Urothelium cell line (cell line): ENCODE results near the gene DHH.
"Not testable (repeated sequence)": the region's sequence is repeated elsewhere in the genome, so short reads cannot be mapped to it uniquely, and the experiment has no call there.

Source experiments
- DNase-seq: peaks from one replicate; pipeline ENCODE4 v3.0.0; 2011; ENCODE audit warnings: low spot score, mixed read lengths
- FAIRE-seq: peaks from 2 replicates; lab custom pipeline; 2011; peaks lifted over from hg19 to GRCh38; lab: Jason Lieb, UNC

DHH gene

GRCh38 chr12:49079793-49080192 is 14.8 kb downstream of the DHH start:
- DNase-seq: no peak
- no peak for FAIRE-seq

- FAIRE-seq (no peak), DNase-seq (no peak)
Measured at GRCh38 chr12:49070971-49071370, 23.6 kb downstream of the DHH start.

- FAIRE-seq (no peak), DNase-seq (peak; percentile 99)
Measured at GRCh38 chr12:49069507-49070346, 24.9 kb downstream of the DHH start, which contains the start of gene RHEBL1. RHEBL1 (minus strand) TSS chr12:49069979; CDS start chr12:49069785, 194 bp downstream.

GRCh38 chr12:49068879-49069506 is 25.6 kb downstream of the DHH start:
- FAIRE-seq (no peak), DNase-seq (no peak)

- FAIRE-seq: no peak
- DNase-seq: no peak
Measured at GRCh38 chr12:49066120-49066519, 28.5 kb downstream of the DHH start.

GRCh38 chr12:49064767-49065152 is 29.8 kb downstream of the DHH start:
- no peak for DNase-seq
- no peak for FAIRE-seq

GRCh38 chr12:49061916-49062315 is 32.7 kb downstream of the DHH start:
- not testable (repeated sequence) for DNase-seq, FAIRE-seq

GRCh38 chr12:49061157-49061650 is 33.4 kb downstream of the DHH start:
- DNase-seq (no peak), FAIRE-seq (no peak)

- FAIRE-seq (no peak), DNase-seq (peak; percentile 92)
Measured at GRCh38 chr12:49060237-49061156, 34.1 kb downstream of the DHH start, which contains the start of gene KMT2D. KMT2D (minus strand) TSS chr12:49060794; CDS start chr12:49055324, 5,470 bp downstream.

GRCh38 chr12:49059299-49060171 is 35.1 kb downstream of the DHH start:
- DNase-seq (peak; percentile 29), FAIRE-seq (no peak)

GRCh38 chr12:49059045-49059298 is 35.6 kb downstream of the DHH start:
- DNase-seq: no peak
- no peak for FAIRE-seq

GRCh38 chr12:49058366-49059044 is 36.1 kb downstream of the DHH start:
- no peak for FAIRE-seq

GRCh38 chr12:49057888-49058287 is 36.7 kb downstream of the DHH start:
- no peak for FAIRE-seq

More at GRCh38 chr12:49058366-49059044, 36.1 kb downstream of the DHH start:
- no peak for DNase-seq

GRCh38 chr12:49055978-49056754 is 38.4 kb downstream of the DHH start:
- DNase-seq (peak; percentile 77), FAIRE-seq (no peak)

More at GRCh38 chr12:49057888-49058287, 36.7 kb downstream of the DHH start:
- DNase-seq: no peak

GRCh38 chr12:49055092-49055491 is 39.5 kb downstream of the DHH start:
- FAIRE-seq: no peak
- no peak for DNase-seq

- DNase-seq (no peak), FAIRE-seq (no peak)
Measured at GRCh38 chr12:49054524-49054923, 40.1 kb downstream of the DHH start.

- FAIRE-seq (no peak), DNase-seq (no peak)
Measured at GRCh38 chr12:49054096-49054495, 40.5 kb downstream of the DHH start.

GRCh38 chr12:49052451-49053208 is 42.0 kb downstream of the DHH start:
- DNase-seq (no peak), FAIRE-seq (no peak)
